A673 (cell line): ENCODE data around the gene FAM163A. TPM values are rescaled to one million over a fixed set of nuclear protein-coding genes. Genes with fewer than 3 reads are reported as not detected.

Experiments
- BruUV-seq: library from RNA; stranded (reverse); fragments of 400-500 nt; replicated peaks from 2 replicates; lab custom pipeline; 2021; lab: Mats Ljungman, UMichigan
- CTCF ChIA-PET: fragments of 300-600 bp; sonication (Branson Sonifier 250); formaldehyde crosslinking; loops from one replicate; lab custom pipeline; 2022; ENCODE audit warnings: antibody characterized with exemption; lab: Charles Lee
- POLR2A ChIA-PET: fragments of 300-600 bp; sonication (Branson Sonifier 250); formaldehyde crosslinking; loops from one replicate; lab custom pipeline; 2022; ENCODE audit warnings: antibody characterized with exemption; ENCODE audit not compliant: low non-redundant PET; lab: Charles Lee
- DNase-seq: peaks from one replicate; pipeline ENCODE4 v3.0.0-alpha.2; 2015; ENCODE audit warnings: low spot score
- H3K27ac ChIP-seq: fragments of 200-600 bp; sonication (generic); 2 replicates; pipeline ENCODE4 v1.5.1; 2016; ENCODE audit warnings: mixed run types, low read depth, mild to moderate bottlenecking, mixed read lengths, antibody characterized with exemption, low read length; ENCODE audit not compliant: poor library complexity, severe bottlenecking
- H3K27me3 ChIP-seq: fragments of 200-600 bp; sonication (generic); replicated peaks from 2 replicates; pipeline ENCODE4 v1.6.1; 2017; ENCODE audit warnings: mixed run types, low read depth, mild to moderate bottlenecking, mixed read lengths, antibody characterized with exemption, low read length; ENCODE audit not compliant: insufficient read depth, poor library complexity
- H3K36me3 ChIP-seq: fragments of 200-600 bp; sonication (generic); 2 replicates; pipeline ENCODE4 v1.6.1; 2016; ENCODE audit warnings: mixed run types, mild to moderate bottlenecking, mixed read lengths, antibody characterized with exemption, low read length; ENCODE audit not compliant: insufficient read depth, poor library complexity, severe bottlenecking
- H3K4me1 ChIP-seq: fragments of 200-600 bp; sonication (generic); 2 replicates; pipeline ENCODE4 v1.6.1; 2017; ENCODE audit warnings: mixed run types, mild to moderate bottlenecking, mixed read lengths, antibody characterized with exemption, low read length; ENCODE audit not compliant: insufficient read depth, poor library complexity, severe bottlenecking
- H3K4me3 ChIP-seq: fragments of 200-600 bp; sonication (generic); 2 replicates; pipeline ENCODE4 v1.5.1; 2016; ENCODE audit warnings: low read depth, mixed run types, mild to moderate bottlenecking, mixed read lengths, low read length; ENCODE audit not compliant: poor library complexity, severe bottlenecking
- H3K9me3 ChIP-seq: fragments of 200-600 bp; sonication (generic); 2 replicates; pipeline ENCODE4 v1.6.1; 2016; ENCODE audit warnings: mixed run types, low read depth, mild to moderate bottlenecking, mixed read lengths, antibody characterized with exemption, low read length; ENCODE audit not compliant: poor library complexity, severe bottlenecking
- CTCF ChIP-seq: fragments of 300-800, 200-600 bp; sonication (generic); conservative IDR thresholded peaks from 2 replicates; pipeline ENCODE4 v1.5.1; 2017; ENCODE audit warnings: low read depth, mild to moderate bottlenecking, antibody characterized with exemption, low read length, moderate library complexity, mixed read lengths
- EZH2 ChIP-seq: fragments of 200-600 bp; sonication (generic); IDR thresholded peaks from 2 replicates; pipeline ENCODE4 v1.6.1; 2017; ENCODE audit warnings: borderline replicate concordance, low read depth, mild to moderate bottlenecking, mixed read lengths, antibody characterized with exemption, low read length; ENCODE audit not compliant: poor library complexity, severe bottlenecking
- intact Hi-C: fragments of 100-400 bp; cut with micrococcal nuclease; formaldehyde crosslinking; loops from one replicate; pipeline ENCODE4 v1.10.0; 2022; ENCODE audit not compliant: unreplicated experiment
- total RNA-seq: library from RNA; stranded (reverse); gene quantifications from 2 replicates; pipeline ENCODE4 v1.2.3, GENCODE V29; 2021

FAM163A gene
- total RNA-seq, 1 experiment from 2014 or later: not detected

DNA sequence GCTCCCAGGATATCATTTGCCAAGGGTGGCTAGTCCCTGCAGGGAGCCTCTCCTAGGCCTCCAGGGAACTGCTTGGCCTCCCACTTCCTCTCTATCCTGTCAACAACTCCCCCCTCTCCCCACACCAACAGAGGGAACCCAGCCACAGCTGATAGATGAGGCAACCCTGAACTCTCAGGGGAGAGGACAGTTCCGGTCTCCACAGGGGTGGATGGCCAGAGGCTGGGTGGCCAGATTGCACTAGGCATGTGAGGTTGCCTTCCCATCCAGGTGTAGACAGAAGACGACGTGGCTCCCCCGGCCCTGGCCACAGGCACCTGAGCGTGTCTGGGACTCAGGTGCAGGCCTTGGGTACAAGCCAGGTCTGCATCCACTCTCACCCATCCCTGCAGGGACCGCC, 81.2 kb downstream of the FAM163A start:
- no TSS peak for BruUV-seq

GRCh38 chr1:179825206-179825605, 82.1 kb downstream of the FAM163A start:
- no peak for DNase-seq
- no peak overlapping the region for H3K4me3 ChIP-seq
- TF ChIP-seq EZH2: no peak
- ChIA-PET POLR2A (no interaction called here), CTCF (no interaction called here)
- no peaks in the 10 kb centered on the region for H3K9me3 ChIP-seq
- no peaks in the 10 kb centered on the region for H3K27me3 ChIP-seq
- H3K4me1 ChIP-seq: no peaks in the 10 kb centered on the region
- BruUV-seq: no TSS peak
- intact Hi-C loops: no loop called here
- no peaks in the 10 kb centered on the region for H3K36me3 ChIP-seq
- H3K27ac ChIP-seq: no peak overlapping the region

More for the DNA sequence above, 81.2 kb downstream of the FAM163A start:
- Histone ChIP-seq H3K4me1 (no peaks in the 10 kb centered on the region), H3K9me3 (no peaks in the 10 kb centered on the region), H3K27me3 (no peaks in the 10 kb centered on the region), H3K4me3 (no peak overlapping the region), H3K27ac (no peak overlapping the region), H3K36me3 (no peaks in the 10 kb centered on the region)
- TF ChIP-seq CTCF: no peak
- no peak for TF ChIP-seq EZH2
- POLR2A ChIA-PET: no interaction called here
- DNase-seq: no peak
- CTCF ChIA-PET: no interaction called here
- intact Hi-C loops: no loop called here

DNA sequence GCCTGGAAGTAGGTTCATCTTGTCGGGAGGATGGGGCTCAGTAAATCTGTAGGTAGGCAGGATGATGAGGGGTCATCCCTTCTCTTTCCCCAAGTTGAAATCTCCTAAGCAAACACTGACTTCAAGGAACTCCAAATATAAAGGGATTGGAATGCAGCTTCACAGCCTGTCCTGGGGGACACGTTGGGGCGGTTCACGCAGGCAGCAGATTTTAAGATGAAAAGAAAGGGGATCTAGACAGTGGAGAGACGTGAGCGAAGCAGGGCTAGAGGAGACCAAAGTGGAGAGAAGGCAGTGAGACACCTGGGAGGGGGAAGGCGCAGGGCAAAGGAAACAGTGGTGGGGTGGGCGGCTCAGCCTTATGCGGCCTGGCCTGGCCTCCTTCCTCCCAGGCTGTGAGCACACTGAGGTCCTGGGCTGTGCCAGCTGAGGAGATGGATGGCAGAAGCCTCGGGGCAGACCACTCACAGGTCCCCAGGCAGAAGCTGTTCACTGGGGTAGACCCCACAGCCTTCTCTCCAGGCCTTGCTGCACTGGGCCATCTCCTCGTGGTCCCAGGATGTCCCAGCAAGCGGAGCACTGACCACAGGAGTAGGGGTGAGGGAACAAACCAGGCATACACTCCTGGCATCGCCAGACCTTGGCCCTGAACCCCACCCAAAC, 82.8 kb downstream of the FAM163A start:
- TF ChIP-seq CTCF: no peak
- no peak for TF ChIP-seq EZH2
- BruUV-seq: no TSS peak
- no peaks in the 10 kb centered on the region for H3K36me3 ChIP-seq
- no peak overlapping the region for H3K4me3 ChIP-seq
- H3K27ac ChIP-seq: no peak overlapping the region
- H3K4me1 ChIP-seq: no peaks in the 10 kb centered on the region
- no peaks in the 10 kb centered on the region for H3K27me3 ChIP-seq
- ChIA-PET CTCF (no interaction called here), POLR2A (no interaction called here)
- intact Hi-C loops: no loop called here
- H3K9me3 ChIP-seq: no peaks in the 10 kb centered on the region
- no peak for DNase-seq
